H1 (cell line): ENCODE measurements around the gene ATP6V0A4. TPM values are rescaled to one million over a fixed set of nuclear protein-coding genes. Genes with fewer than 3 reads are reported as not detected.

Experiments
- CTCF ChIA-PET: fragments of 300-600 bp; sonication (Branson Sonifier 250); formaldehyde crosslinking; loops from one replicate; lab custom pipeline; 2021; ENCODE audit not compliant: partially characterized antibody; lab: Charles Lee
- POLR2A ChIA-PET: fragments of 300-600 bp; sonication (Branson Sonifier 250); formaldehyde crosslinking; loops from one replicate; lab custom pipeline; 2021; ENCODE audit warnings: inconsistent platforms; ENCODE audit not compliant: partially characterized antibody; lab: Charles Lee
- DNase-seq, 2 experiments: peaks; one replicate each; pipeline versions ENCODE4 v3.0.0 to v3.0.0-alpha.2; 2010 to 2022; ENCODE audit warnings: low spot score in 2 of 2, low read depth in 1 of 2, mixed read lengths in 1 of 2
- FAIRE-seq: peaks from 2 replicates; lab custom pipeline; 2011; peaks lifted over from hg19 to GRCh38; lab: Jason Lieb, UNC
- H2AFZ ChIP-seq: 2 replicates; pipeline ENCODE4 v1.8.1; 2012; ENCODE audit warnings: low read length, inconsistent platforms
- H2AK5ac ChIP-seq: 2 replicates; pipeline ENCODE4 v1.6.1; 2013; ENCODE audit warnings: low read depth, low read length
- H2BK120ac ChIP-seq: replicated peaks from 2 replicates; pipeline ENCODE3; 2013; ENCODE audit warnings: low read depth, low read length, inconsistent platforms
- H2BK12ac ChIP-seq: 2 replicates; pipeline ENCODE4 v1.6.1; 2013; ENCODE audit warnings: low read depth, low read length
- H2BK15ac ChIP-seq: 2 replicates; pipeline ENCODE4 v1.6.1; 2013; ENCODE audit warnings: low read length
- H2BK20ac ChIP-seq: 2 replicates; pipeline ENCODE4 v1.6.1; 2013; ENCODE audit warnings: low read length
- H2BK5ac ChIP-seq: 2 replicates; pipeline ENCODE4 v1.6.1; 2013; ENCODE audit warnings: low read depth, low read length
- H3K14ac ChIP-seq: 2 replicates; pipeline ENCODE4 v1.6.1; 2013; ENCODE audit warnings: inconsistent platforms; ENCODE audit not compliant: insufficient read length
- H3K18ac ChIP-seq: 2 replicates; pipeline ENCODE4 v1.6.1; 2013; ENCODE audit warnings: low read length; ENCODE audit errors: extremely low read depth
- H3K23ac ChIP-seq: 2 replicates; pipeline ENCODE4 v1.6.1; 2013; ENCODE audit warnings: inconsistent platforms; ENCODE audit not compliant: insufficient read length
- H3K23me2 ChIP-seq: 2 replicates; pipeline ENCODE4 v1.6.1; 2013; ENCODE audit warnings: low read depth, low read length
- H3K27ac ChIP-seq: 2 replicates; pipeline ENCODE4 v1.6.1; 2011; ENCODE audit warnings: low read depth, low read length, inconsistent platforms
- H3K27me3 ChIP-seq, 4 experiments: replicated peaks in 1 of 4; 1 replicate in 1 of 4; 2 replicates in 3 of 4; pipeline versions ENCODE4 v1.6.1 to v1.8.1; 2011 to 2013; ENCODE audit warnings: low read length in 3 of 4, mild to moderate bottlenecking in 3 of 4, inconsistent platforms in 2 of 4, mixed read lengths in 2 of 4, moderate library complexity in 1 of 4; ENCODE audit not compliant: control insufficient read depth in 3 of 4, insufficient read depth in 3 of 4; ENCODE audit errors: extremely low read depth in 1 of 4
- H3K36me3 ChIP-seq, 4 experiments: 2 replicates each; pipeline versions ENCODE4 v1.6.1 to v1.8.1; 2011 to 2013; ENCODE audit warnings: mild to moderate bottlenecking in 4 of 4, low read length in 3 of 4, moderate library complexity in 2 of 4, control low read depth in 1 of 4, inconsistent platforms in 1 of 4; ENCODE audit not compliant: insufficient read depth in 4 of 4, control insufficient read depth in 2 of 4
- H3K4ac ChIP-seq: replicated peaks from 2 replicates; pipeline ENCODE3; 2013; ENCODE audit warnings: low read length, low read depth, mixed read lengths, inconsistent platforms; ENCODE audit not compliant: insufficient read length
- H3K4me1 ChIP-seq, 4 experiments: replicated peaks in 1 of 4; 1 replicate in 1 of 4; 2 replicates in 3 of 4; pipeline versions ENCODE4 v1.6.1 to v1.8.1; 2011 to 2013; ENCODE audit warnings: low read length in 3 of 4, inconsistent platforms in 2 of 4, mixed read lengths in 1 of 4; ENCODE audit not compliant: insufficient read depth in 4 of 4, control insufficient read depth in 3 of 4
- H3K4me2 ChIP-seq, 2 experiments: 2 replicates each; pipeline versions ENCODE4 v1.6.1 to v1.8.1; 2011 to 2013; ENCODE audit warnings: low read depth in 2 of 2, low read length in 2 of 2, control low read depth in 1 of 2, inconsistent platforms in 1 of 2, mild to moderate bottlenecking in 1 of 2; ENCODE audit not compliant: insufficient read depth in 1 of 2
- H3K4me3 ChIP-seq, 4 experiments: fragments of 200-600, 300-600 bp in 1 of 4; sonication (generic), shearing (Covaris generic), sonication (Bioruptor Twin) in 1 of 4; 2 replicates each; pipeline versions ENCODE4 v1.5.1 to v1.8.1; 2011 to 2016; ENCODE audit warnings: low read length in 4 of 4, low read depth in 3 of 4, control low read depth in 2 of 4, inconsistent platforms in 2 of 4, mild to moderate bottlenecking in 2 of 4, mixed read lengths in 1 of 4, moderate library complexity in 1 of 4; ENCODE audit not compliant: insufficient read depth in 2 of 4; ENCODE audit errors: extremely low read depth in 1 of 4
- H3K56ac ChIP-seq: replicated peaks from 2 replicates; pipeline ENCODE3; 2013; ENCODE audit warnings: low read depth, mild to moderate bottlenecking, mixed read lengths, low read length, inconsistent platforms; ENCODE audit not compliant: insufficient read length
- H3K79me1 ChIP-seq: 2 replicates; pipeline ENCODE4 v1.6.1; 2013; ENCODE audit warnings: low read depth, low read length, control low read depth
- H3K79me2 ChIP-seq, 2 experiments: 2 replicates each; pipeline versions ENCODE4 v1.6.1 to v1.8.1; 2012 to 2013; ENCODE audit warnings: low read length in 2 of 2, mild to moderate bottlenecking in 2 of 2, inconsistent platforms in 1 of 2; ENCODE audit not compliant: insufficient read depth in 2 of 2, control insufficient read depth in 1 of 2
- H3K9ac ChIP-seq, 4 experiments: replicated peaks in 1 of 4; 1 replicate in 1 of 4; 2 replicates in 3 of 4; pipeline versions ENCODE4 v1.6.1 to v1.8.1; 2011 to 2013; ENCODE audit warnings: low read depth in 3 of 4, low read length in 3 of 4, control low read depth in 2 of 4, mild to moderate bottlenecking in 2 of 4, moderate library complexity in 2 of 4, inconsistent platforms in 1 of 4; ENCODE audit errors: extremely low read depth in 1 of 4
- H3K9me3 ChIP-seq, 2 experiments: 2 replicates each; pipeline versions ENCODE4 v1.6.1 to v1.8.1; 2012 to 2013; ENCODE audit warnings: mild to moderate bottlenecking in 2 of 2, moderate library complexity in 2 of 2, control low read depth in 1 of 2, inconsistent platforms in 1 of 2, low read depth in 1 of 2, low read length in 1 of 2, mixed read lengths in 1 of 2; ENCODE audit not compliant: insufficient read depth in 2 of 2
- H4K20me1 ChIP-seq, 2 experiments: replicated peaks in 1 of 2; 2 replicates each; pipeline versions ENCODE3 to v1.8.1; 2011 to 2013; ENCODE audit warnings: inconsistent platforms in 2 of 2, low read length in 2 of 2, mild to moderate bottlenecking in 1 of 2; ENCODE audit not compliant: insufficient read depth in 2 of 2, control insufficient read depth in 1 of 2
- H4K5ac ChIP-seq: 2 replicates; pipeline ENCODE4 v1.6.1; 2013; ENCODE audit warnings: low read length, low read depth, mixed read lengths, inconsistent platforms; ENCODE audit not compliant: insufficient read length
- H4K8ac ChIP-seq: 2 replicates; pipeline ENCODE4 v1.8.0; 2013; ENCODE audit warnings: mild to moderate bottlenecking, moderate library complexity, low read length, inconsistent platforms; ENCODE audit not compliant: insufficient read depth; ENCODE audit errors: extremely low read depth
- H4K91ac ChIP-seq: replicated peaks from 2 replicates; pipeline ENCODE3; 2013; ENCODE audit warnings: low read length, mixed read lengths, inconsistent platforms; ENCODE audit not compliant: insufficient read length
- ASH2L ChIP-seq: fragments of 200-600, 300-600 bp; sonication (generic); IDR thresholded peaks from one replicate; pipeline ENCODE4 v1.7.1; 2017; ENCODE audit warnings: low read length
- CHD2 ChIP-seq: IDR thresholded peaks from 2 replicates; pipeline ENCODE4 v1.6.1; 2012; ENCODE audit warnings: low read length, improper control_type of control experiment
- CREB1 ChIP-seq: IDR thresholded peaks from 2 replicates; pipeline ENCODE4 v1.6.1; 2012; ENCODE audit warnings: inconsistent platforms
- CTBP2 ChIP-seq: IDR thresholded peaks from 2 replicates; pipeline ENCODE4 v1.7.0; 2011; ENCODE audit warnings: borderline replicate concordance, mild to moderate bottlenecking, moderate library complexity, mixed read lengths, low read length; ENCODE audit not compliant: insufficient read depth, insufficient read length
- EZH2 ChIP-seq: fragments of 200-600 bp; sonication (generic); IDR thresholded peaks from 2 replicates; pipeline ENCODE4 v1.7.1; 2012; ENCODE audit warnings: low read depth, mild to moderate bottlenecking, moderate library complexity, low read length, inconsistent platforms; ENCODE audit not compliant: severe bottlenecking
- NRF1 ChIP-seq: IDR thresholded peaks from 2 replicates; pipeline ENCODE4 v1.6.1; 2011; ENCODE audit warnings: mild to moderate bottlenecking, low read depth, low read length, improper control_type of control experiment
- RBBP5 ChIP-seq: IDR thresholded peaks from 2 replicates; pipeline ENCODE4 v1.7.1; 2012; ENCODE audit warnings: low read depth, mild to moderate bottlenecking, inconsistent platforms, low read length, moderate library complexity, borderline replicate concordance
- SIN3A ChIP-seq, 2 experiments: IDR thresholded peaks in 1 of 2; conservative IDR thresholded peaks in 1 of 2; 2 replicates each; pipeline ENCODE4 v1.6.1; 2011 to 2012; ENCODE audit warnings: low read length in 2 of 2, improper control_type of control experiment in 1 of 2, low read depth in 1 of 2, mild to moderate bottlenecking in 1 of 2
- TEAD4 ChIP-seq: IDR thresholded peaks from 2 replicates; pipeline ENCODE4 v1.6.1; 2012; ENCODE audit warnings: low read depth, low read length, inconsistent platforms, mixed read lengths
- WGBS, 2 experiments: shearing (Covaris generic) in 1 of 2; methylation state at CpG; one replicate each; pipeline versions ENCODE4 v1.1.6 to v1.1.7; 2013 to 2015; ENCODE audit warnings: low lambda C conversion rate in 2 of 2, mixed read lengths in 2 of 2, inconsistent platforms in 1 of 2, low coverage in 1 of 2, missing lambda C conversion rate in 1 of 2; ENCODE audit not compliant: insufficient replicate concordance in 2 of 2, insufficient coverage in 1 of 2, insufficient read length in 1 of 2; ENCODE audit errors: extremely low coverage in 1 of 2, missing lambda C conversion rate in 1 of 2; 5-methylcytosine and 5-hydroxymethylcytosine counted together
- long read RNA-seq, 2 experiments: library from RNA in 1 of 2; library from capped mRNA in 1 of 2; stranded (forward); transcript quantifications; one replicate each; pipeline ENCODE4 v2.0.0, GENCODE V29; 2021; ENCODE audit warnings: inconsistent platforms in 1 of 2
- polyA minus RNA-seq, 3 experiments: library from RNA; depleted of rRNA, polyadenylated mRNA; stranded (reverse); fragments of >200 nt; gene quantifications; 1 replicate in 2 of 3; 2 replicates in 1 of 3; pipeline ENCODE4 v1.2.3, GENCODE V29; 2011
- polyA plus RNA-seq, 7 experiments: library from polyadenylated mRNA; depleted of rRNA in 3 of 7; stranded (reverse) in 5 of 7; unstranded in 2 of 7; fragments of >200 nt in 5 of 7; fragments of 200-250 nt in 2 of 7; gene quantifications; 1 replicate in 5 of 7; 2 replicates in 1 of 7; 4 replicates in 1 of 7; pipeline versions ENCODE4 v1.2.1 to v1.2.3, GENCODE V29; 2011 to 2013; ENCODE audit warnings: missing spikeins in 2 of 7, mixed read lengths in 2 of 7
- total RNA-seq: library from RNA; stranded (reverse); fragmentation: NEBNext Ultra II Directional; extraction: Animal tissue kit (Norgen Biotek cat#: 25700); gene quantifications from 2 replicates; pipeline ENCODE4 v1.2.1, GENCODE V29; 2021
- TF ChIP-seq, protein P1 (sequence below): IDR thresholded peaks from 2 replicates; pipeline ENCODE4 v1.6.1; 2012; ENCODE audit warnings: inconsistent platforms

Gene ATP6V0A4
- total RNA-seq (0.47 and 0.78 TPM in 2 replicates), polyA plus RNA-seq (2011; rRNA removed) (1.2 and 1.6 TPM in 2 replicates), polyA minus RNA-seq (2011; rRNA and poly(A)+ RNA removed) (1.6 and 2.2 TPM in 2 replicates)
- polyA plus RNA-seq (2011; cell fraction: cytosol; rRNA removed): 1.1 TPM
- 1.00 TPM for polyA plus RNA-seq (2011; cell fraction: nucleus; rRNA removed)
- 0.86 to 1.0 TPM (median 0.92 TPM) in 4 replicates for polyA plus RNA-seq (2012, experiment 1 of 2)
- polyA plus RNA-seq (2012, experiment 2 of 2): 0.13 TPM
- 1.4 TPM for polyA plus RNA-seq (2013, experiment 1 of 2)
- 1.3 TPM for polyA plus RNA-seq (2013, experiment 2 of 2)
- 0.44 TPM for polyA minus RNA-seq (2011; cell fraction: cytosol; rRNA and poly(A)+ RNA removed)
- polyA minus RNA-seq (2011; cell fraction: nucleus; rRNA and poly(A)+ RNA removed): 1.7 TPM
- long read RNA-seq, experiment 1: 0 reads
- long read RNA-seq, experiment 2: 0 reads

GRCh38 chr7:138797715-138798320 lies at the start of gene ATP6V0A4, which contains the start of gene TMEM213:
Gene ATP6V0A4, minus strand, starts transcription at chr7:138798196. Its CDS starts 26,949 bp downstream, at chr7:138771247.
Gene TMEM213, plus strand, starts transcription at chr7:138797994. Its CDS starts 111 bp downstream, at chr7:138798105.
- Histone ChIP-seq H2BK20ac (peak within 1 kb of the TSS; percentile 67; the same call in 1 of the 2 replicates), H4K91ac (peak within 1 kb of the TSS; percentile 22), H3K23ac (no peak within 1 kb of the TSS), H3K23me2 (peaks cover 7% of the 10 kb centered on the region; the same call in 1 of the 2 replicates), H3K18ac (peak within 1 kb of the TSS; percentile 55), H2AK5ac (no peak within 1 kb of the TSS), H3K79me1 (no peaks in the 10 kb centered on the region), H4K8ac (no peak within 1 kb of the TSS), H3K4me3 (peak within 1 kb of the TSS in 1 of 4 experiments; percentile 43; a peak in 1 of 8 replicates), H3K9me3 (no peaks in the 10 kb centered on the region), H2BK5ac (peak within 1 kb of the TSS; percentile 69; the same call in 1 of the 2 replicates), H3K36me3 (no peaks in the 10 kb centered on the region), H3K9ac (no peak within 1 kb of the TSS; a peak in 3 of 7 replicates), H2BK120ac (no peak within 1 kb of the TSS), H2BK12ac (peak within 1 kb of the TSS; percentile 52; the same call in 1 of the 2 replicates), H3K4ac (no peak within 1 kb of the TSS), H2AFZ (peak within 1 kb of the TSS; percentile 99), H3K4me2 (peak within 1 kb of the TSS; percentile 37 to 61), H3K14ac (no peak within 1 kb of the TSS), H3K79me2 (no peaks in the 10 kb centered on the region), H3K56ac (no peak within 1 kb of the TSS), H3K27ac (no peak within 1 kb of the TSS), H4K5ac (no peak within 1 kb of the TSS), H2BK15ac (peak within 1 kb of the TSS; percentile 97), H3K4me1 (peaks cover 7 to 18% (median 9%) of the 10 kb centered on the region in 4 experiments), H4K20me1 (no peaks in the 10 kb centered on the region), H3K27me3 (no peaks in the 10 kb centered on the region; a peak in 1 of 7 replicates)
- WGBS, 2 experiments: 13% methylated on average over 13 of the region's 14 CpGs; no CpG with 5 or more reads in 1 of the 2 experiments
- DNase-seq (peak; percentile 70 to 73), FAIRE-seq (peak; percentile 50)
- ChIA-PET CTCF (interaction anchor here (0.6 to 2.7 kb wide), 10 partner anchors 11 to 370 kb away, joined by 3 to 15 read pairs (median 3); no protein-coding TSS in a partner anchor), POLR2A (no interaction called here)
- no peak for TF ChIP-seq EZH2
- TF ChIP-seq NRF1: no peak
- no peak for TF ChIP-seq SIN3A (conservative IDR thresholded peaks at IDR 0.05 in 1 of 2, IDR thresholded peaks at IDR 0.05 in 1 of 2; ENCODE audit: low read depth in 1 of 2, low read length in 2 of 2)
- no peak for TF ChIP-seq TEAD4
- no peak for TF ChIP-seq RBBP5
- no peak; the same call in 1 of the 2 replicates for TF ChIP-seq CREB1
- TF ChIP-seq, protein P1, sequence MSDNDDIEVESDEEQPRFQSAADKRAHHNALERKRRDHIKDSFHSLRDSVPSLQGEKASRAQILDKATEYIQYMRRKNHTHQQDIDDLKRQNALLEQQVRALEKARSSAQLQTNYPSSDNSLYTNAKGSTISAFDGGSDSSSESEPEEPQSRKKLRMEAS: peak; percentile 68
- no peak for TF ChIP-seq CHD2
- peak; percentile 56 for TF ChIP-seq ASH2L
- peak; percentile 19 for TF ChIP-seq CTBP2
